OCI-LY3 (cell line): ENCODE measurements around the gene CCDC198.

Experiments used
- EZH2phosphoT487 ChIP-seq: fragments of 200-600 bp; shearing (Covaris generic); IDR thresholded peaks from 2 replicates; pipeline ENCODE4 v1.6.1; 2018; ENCODE audit warnings: antibody characterized with exemption, mixed run types, low read depth
- TF ChIP-seq, protein P1 (sequence below): fragments of 200-600, 300-600 bp; sonication (generic); IDR thresholded peaks from 2 replicates; pipeline ENCODE4 v1.5.1; 2014; ENCODE audit warnings: antibody characterized with exemption, low read length, low read depth

- TF ChIP-seq, protein P1, sequence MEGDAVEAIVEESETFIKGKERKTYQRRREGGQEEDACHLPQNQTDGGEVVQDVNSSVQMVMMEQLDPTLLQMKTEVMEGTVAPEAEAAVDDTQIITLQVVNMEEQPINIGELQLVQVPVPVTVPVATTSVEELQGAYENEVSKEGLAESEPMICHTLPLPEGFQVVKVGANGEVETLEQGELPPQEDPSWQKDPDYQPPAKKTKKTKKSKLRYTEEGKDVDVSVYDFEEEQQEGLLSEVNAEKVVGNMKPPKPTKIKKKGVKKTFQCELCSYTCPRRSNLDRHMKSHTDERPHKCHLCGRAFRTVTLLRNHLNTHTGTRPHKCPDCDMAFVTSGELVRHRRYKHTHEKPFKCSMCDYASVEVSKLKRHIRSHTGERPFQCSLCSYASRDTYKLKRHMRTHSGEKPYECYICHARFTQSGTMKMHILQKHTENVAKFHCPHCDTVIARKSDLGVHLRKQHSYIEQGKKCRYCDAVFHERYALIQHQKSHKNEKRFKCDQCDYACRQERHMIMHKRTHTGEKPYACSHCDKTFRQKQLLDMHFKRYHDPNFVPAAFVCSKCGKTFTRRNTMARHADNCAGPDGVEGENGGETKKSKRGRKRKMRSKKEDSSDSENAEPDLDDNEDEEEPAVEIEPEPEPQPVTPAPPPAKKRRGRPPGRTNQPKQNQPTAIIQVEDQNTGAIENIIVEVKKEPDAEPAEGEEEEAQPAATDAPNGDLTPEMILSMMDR, result no peak
- TF ChIP-seq EZH2phosphoT487, result no peak
Observed at GRCh38 chr14:57512220-57512619, 18.6 kb upstream of the CCDC198 start.
